Measurements from ENCODE around the gene PTPN3.

Gene PTPN3

GRCh38 chr9:109418827-109419226 is 79.3 kb downstream of the PTPN3 start:
- TF ChIP-seq SIN3A (IDR thresholded peaks at IDR 0.05; ENCODE audit: borderline replicate concordance, insufficient read depth, low read length), result no peak
- no peak for TF ChIP-seq TAF1 (IDR thresholded peaks at IDR 0.05; ENCODE audit: borderline replicate concordance, insufficient read depth, low read length)
- no peak for TF ChIP-seq REST (IDR thresholded peaks at IDR 0.05; ENCODE audit: insufficient read depth in 1 of 2, low read depth in 2 of 2, low read length in 2 of 2)
- TF ChIP-seq FOXP2 (optimal IDR thresholded peaks at IDR 0.05; ENCODE audit: borderline replicate concordance, extremely low read depth, extremely low read length, insufficient read depth), result no peak
- no peak for TF ChIP-seq POLR2AphosphoS5 (IDR thresholded peaks at IDR 0.05; ENCODE audit: low read depth, low read length)

GRCh38 chr9:109417585-109418544 is 80.2 kb downstream of the PTPN3 start:
- TF ChIP-seq POLR2AphosphoS5 (IDR thresholded peaks at IDR 0.05; ENCODE audit: low read depth, low read length) (no peak), REST (IDR thresholded peaks at IDR 0.05; ENCODE audit: insufficient read depth in 1 of 2, low read depth in 2 of 2, low read length in 2 of 2) (no peak), TAF1 (IDR thresholded peaks at IDR 0.05; ENCODE audit: borderline replicate concordance, insufficient read depth, low read length) (no peak), SIN3A (IDR thresholded peaks at IDR 0.05; ENCODE audit: borderline replicate concordance, insufficient read depth, low read length) (no peak)

- TF ChIP-seq SIN3A (IDR thresholded peaks at IDR 0.05; ENCODE audit: borderline replicate concordance, insufficient read depth, low read length) (no peak), REST (IDR thresholded peaks at IDR 0.05; ENCODE audit: insufficient read depth in 1 of 2, low read depth in 2 of 2, low read length in 2 of 2) (no peak), POLR2AphosphoS5 (IDR thresholded peaks at IDR 0.05; ENCODE audit: low read depth, low read length) (no peak), TAF1 (IDR thresholded peaks at IDR 0.05; ENCODE audit: borderline replicate concordance, insufficient read depth, low read length) (no peak), FOXP2 (optimal IDR thresholded peaks at IDR 0.05; ENCODE audit: borderline replicate concordance, extremely low read depth, extremely low read length, insufficient read depth) (no peak)
Observed at GRCh38 chr9:109417054-109417453, 81.1 kb downstream of the PTPN3 start.

GRCh38 chr9:109416135-109416706 is 81.9 kb downstream of the PTPN3 start:
- TF ChIP-seq POLR2AphosphoS5 (IDR thresholded peaks at IDR 0.05; ENCODE audit: low read depth, low read length) (no peak), TAF1 (IDR thresholded peaks at IDR 0.05; ENCODE audit: borderline replicate concordance, insufficient read depth, low read length) (no peak), SIN3A (IDR thresholded peaks at IDR 0.05; ENCODE audit: borderline replicate concordance, insufficient read depth, low read length) (no peak), REST (IDR thresholded peaks at IDR 0.05; ENCODE audit: insufficient read depth in 1 of 2, low read depth in 2 of 2, low read length in 2 of 2) (no peak), FOXP2 (optimal IDR thresholded peaks at IDR 0.05; ENCODE audit: borderline replicate concordance, extremely low read depth, extremely low read length, insufficient read depth) (no peak)
